CD4-positive, alpha-beta T cell (primary cell): ENCODE results near the gene PP2D1. TPM values are rescaled to one million over a fixed set of nuclear protein-coding genes. Genes with fewer than 3 reads are reported as not detected.

ENCODE experiments used
- ATAC-seq: fragments of 200-7000 bp; cut with Tn5 transposase; one replicate; pipeline ENCODE4 v1.10.0; 2022; ENCODE audit warnings: mild to moderate bottlenecking; ENCODE audit not compliant: poor library complexity
- CTCF ChIA-PET: fragments of 350-600 bp; sonication (Branson Sonifier 250); formaldehyde crosslinking; loops from one replicate; lab custom pipeline; 2021; ENCODE audit warnings: antibody characterized with exemption, inconsistent platforms; lab: Charles Lee
- POLR2A ChIA-PET: fragments of 350-600 bp; sonication (Branson Sonifier 250); formaldehyde crosslinking; loops from one replicate; lab custom pipeline; 2021; ENCODE audit warnings: antibody characterized with exemption, inconsistent platforms; lab: Charles Lee
- DNase-seq, 14 experiments: peaks; one replicate each; pipeline ENCODE4 v3.0.0-alpha.2; 2013 to 2020; ENCODE audit warnings: mixed read lengths in 2 of 14
- H3K27ac ChIP-seq, 2 donors: one replicate each; pipeline versions ENCODE4 v1.5.1 to v1.7.0; 2013; ENCODE audit warnings: low read length in 2 of 2, low read depth in 1 of 2, mild to moderate bottlenecking in 1 of 2
- H3K27me3 ChIP-seq, 2 experiments: 1 replicate in 1 of 2; 2 replicates in 1 of 2; pipeline versions ENCODE4 v1.6.1 to v1.7.0; 2013; ENCODE audit warnings: low read length in 2 of 2, control low read depth in 1 of 2, mild to moderate bottlenecking in 1 of 2, moderate library complexity in 1 of 2; ENCODE audit not compliant: insufficient read depth in 2 of 2, control insufficient read depth in 1 of 2
- H3K36me3 ChIP-seq: one replicate; pipeline ENCODE4 v1.6.1; 2013; ENCODE audit warnings: low read length, control low read depth; ENCODE audit not compliant: insufficient read depth
- H3K4me1 ChIP-seq: one replicate; pipeline ENCODE4 v1.6.1; 2013; ENCODE audit warnings: low read length, control low read depth; ENCODE audit not compliant: insufficient read depth
- H3K4me3 ChIP-seq: one replicate; pipeline ENCODE4 v1.5.1; 2013; ENCODE audit warnings: mild to moderate bottlenecking, low read length, moderate library complexity
- H3K9me3 ChIP-seq, 2 experiments: 1 replicate in 1 of 2; 2 replicates in 1 of 2; pipeline versions ENCODE4 v1.6.1 to v1.7.0; 2013; ENCODE audit warnings: low read length in 2 of 2, mild to moderate bottlenecking in 2 of 2, control low read depth in 1 of 2, moderate library complexity in 1 of 2; ENCODE audit not compliant: control insufficient read depth in 1 of 2, insufficient read depth in 1 of 2
- H3K27ac Mint-ChIP-seq: one replicate; pipeline ENCODE4 v1.8.0; 2020; ENCODE audit warnings: mixed read lengths
- H3K27me3 Mint-ChIP-seq: one replicate; pipeline ENCODE4 v1.8.0; 2021; ENCODE audit warnings: mixed read lengths
- H3K36me3 Mint-ChIP-seq: one replicate; pipeline ENCODE4 v1.8.0; 2021; ENCODE audit warnings: low read depth, mixed read lengths
- H3K4me1 Mint-ChIP-seq: one replicate; pipeline ENCODE4 v1.8.0; 2021; ENCODE audit warnings: low read depth, mixed read lengths
- H3K4me3 Mint-ChIP-seq: one replicate; pipeline ENCODE4 v1.8.0; 2020; ENCODE audit warnings: mild to moderate bottlenecking, mixed read lengths
- H3K9me3 Mint-ChIP-seq: one replicate; pipeline ENCODE4 v1.8.0; 2020; ENCODE audit warnings: mixed read lengths
- CTCF ChIP-seq: fragments of 200-600 bp; IDR thresholded peaks from one replicate; pipeline ENCODE4 v1.8.0; 2022; ENCODE audit warnings: antibody characterized with exemption, mild to moderate bottlenecking
- intact Hi-C, 2 experiments: fragments of 100-400 bp; cut with DNase I in 1 of 2; cut with micrococcal nuclease in 1 of 2; formaldehyde crosslinking; loops; one replicate each; pipeline versions ENCODE4 v1.15.1 to v1.9.0; 2023 to 2025; cut with DNase I, micrococcal nuclease
- total RNA-seq, 174 experiments: library from RNA in 2 of 174; stranded (reverse) in 2 of 174; gene quantifications; one replicate each; pipeline ENCODE4 v1.2.3 and lab custom pipeline; 2021 to 2026

The PP2D1 gene
- total RNA-seq, 2 experiments from 2014 or later: not detected

- DNase-seq: no peak
- no peak for TF ChIP-seq CTCF
- no peak overlapping the region for H3K4me3 Mint-ChIP-seq
- ChIA-PET CTCF (no interaction called here), POLR2A (no interaction called here)
- no peak for ATAC-seq
- Histone ChIP-seq H3K36me3 (no peaks in the 10 kb centered on the region), H3K27me3 (no peaks in the 10 kb centered on the region), H3K4me3 (no peak overlapping the region), H3K4me1 (no peaks in the 10 kb centered on the region), H3K27ac (no peak overlapping the region), H3K9me3 (no peaks in the 10 kb centered on the region)
- no peak overlapping the region for H3K27ac Mint-ChIP-seq
- no peaks in the 10 kb centered on the region for H3K9me3 Mint-ChIP-seq
- no peaks in the 10 kb centered on the region for H3K27me3 Mint-ChIP-seq
- H3K4me1 Mint-ChIP-seq: no peaks in the 10 kb centered on the region
- H3K36me3 Mint-ChIP-seq: no peaks in the 10 kb centered on the region
- intact Hi-C loops: no loop called here
Measured at GRCh38 chr3:20028905-20029331, 16.9 kb upstream of the PP2D1 start.

GRCh38 chr3:20027136-20027535 is 15.1 kb upstream of the PP2D1 start:
- H3K36me3 Mint-ChIP-seq: no peaks in the 10 kb centered on the region
- no peak overlapping the region for H3K27ac Mint-ChIP-seq
- H3K9me3 Mint-ChIP-seq: no peaks in the 10 kb centered on the region
- no peaks in the 10 kb centered on the region for H3K36me3 ChIP-seq
- peaks cover 4% of the 10 kb centered on the region for H3K4me1 ChIP-seq
- H3K27me3 Mint-ChIP-seq: no peaks in the 10 kb centered on the region
- no peak overlapping the region for H3K27ac ChIP-seq
- no peak overlapping the region for H3K4me3 ChIP-seq
- H3K9me3 ChIP-seq: no peaks in the 10 kb centered on the region
- TF ChIP-seq CTCF: no peak
- intact Hi-C loops: no loop called here
- CTCF ChIA-PET: interaction anchor here (1.5 kb wide), 1 partner anchor 11 kb away, joined by 3 read pairs; no protein-coding TSS in a partner anchor
- H3K27me3 ChIP-seq: no peaks in the 10 kb centered on the region
- H3K4me3 Mint-ChIP-seq: no peak overlapping the region
- ATAC-seq (no peak), DNase-seq (no peak)
- H3K4me1 Mint-ChIP-seq: no peaks in the 10 kb centered on the region
- POLR2A ChIA-PET: interaction anchor here (1.1 kb wide), 1 partner anchor 17 kb away, joined by 4 read pairs; no protein-coding TSS in a partner anchor

- no peaks in the 10 kb centered on the region for H3K9me3 ChIP-seq
- no peak overlapping the region for H3K27ac ChIP-seq
- TF ChIP-seq CTCF: no peak
- ChIA-PET CTCF (no interaction called here), POLR2A (interaction anchor here (0.6 kb wide), 1 partner anchor 20 kb away, joined by 3 read pairs; no protein-coding TSS in a partner anchor)
- intact Hi-C loops: no loop called here
- Mint-ChIP-seq H3K27me3 (no peaks in the 10 kb centered on the region), H3K4me1 (no peaks in the 10 kb centered on the region), H3K4me3 (no peak overlapping the region), H3K36me3 (no peaks in the 10 kb centered on the region), H3K27ac (no peak overlapping the region), H3K9me3 (no peaks in the 10 kb centered on the region)
- H3K4me1 ChIP-seq: peaks cover 4% of the 10 kb centered on the region
- ATAC-seq: no peak
- no peak overlapping the region for H3K4me3 ChIP-seq
- no peaks in the 10 kb centered on the region for H3K36me3 ChIP-seq
- no peak for DNase-seq
- H3K27me3 ChIP-seq: no peaks in the 10 kb centered on the region
Measured at GRCh38 chr3:20023623-20024405, 11.8 kb upstream of the PP2D1 start.
